NOMO-1 treated with DMSO at 0.1 percent for 48 hours (cell line): Measurements from ENCODE around the gene BTBD2.
A peak's percentile ranks its signal among the peaks of the same experiment; 100 is the strongest.

ENCODE experiments used
- DNase-seq: peaks from one replicate; lab custom pipeline; 2025; ENCODE audit not compliant: unreplicated experiment; lab: John Stamatoyannopoulos, UW

BTBD2 gene

DNA sequence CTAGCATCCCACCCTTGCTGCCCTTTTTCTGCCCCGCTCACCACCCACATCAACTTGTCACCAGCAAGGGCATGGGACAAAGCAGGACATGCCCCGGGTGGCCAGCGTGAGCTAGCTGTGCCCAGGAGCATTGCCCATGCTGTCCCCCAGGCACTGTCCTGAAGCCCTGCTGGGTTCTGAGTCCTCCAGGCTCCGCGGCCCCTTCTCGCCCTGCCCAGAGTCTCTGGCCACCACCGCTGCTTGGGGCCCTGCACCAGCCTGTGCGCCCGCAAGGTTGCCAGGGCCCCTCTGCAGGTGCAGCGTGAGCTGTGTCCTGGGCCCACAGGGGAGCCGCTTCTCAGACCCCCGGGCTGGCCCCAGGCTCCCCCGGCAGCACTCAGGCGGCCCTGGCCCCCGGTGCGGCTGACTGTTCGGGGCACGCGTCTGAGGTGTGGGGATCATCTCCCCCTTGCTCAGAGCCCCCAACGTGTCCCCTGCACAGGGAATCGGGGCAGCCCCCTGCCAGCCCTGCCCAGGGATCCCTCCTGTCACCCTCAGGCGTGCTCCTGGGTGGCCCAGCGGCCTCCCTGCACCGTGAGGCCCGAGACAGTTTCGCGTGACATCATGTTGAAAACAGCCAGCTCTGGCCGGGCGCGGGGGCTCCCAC, 70.5 kb downstream of the BTBD2 start:
- no peak for DNase-seq

DNA sequence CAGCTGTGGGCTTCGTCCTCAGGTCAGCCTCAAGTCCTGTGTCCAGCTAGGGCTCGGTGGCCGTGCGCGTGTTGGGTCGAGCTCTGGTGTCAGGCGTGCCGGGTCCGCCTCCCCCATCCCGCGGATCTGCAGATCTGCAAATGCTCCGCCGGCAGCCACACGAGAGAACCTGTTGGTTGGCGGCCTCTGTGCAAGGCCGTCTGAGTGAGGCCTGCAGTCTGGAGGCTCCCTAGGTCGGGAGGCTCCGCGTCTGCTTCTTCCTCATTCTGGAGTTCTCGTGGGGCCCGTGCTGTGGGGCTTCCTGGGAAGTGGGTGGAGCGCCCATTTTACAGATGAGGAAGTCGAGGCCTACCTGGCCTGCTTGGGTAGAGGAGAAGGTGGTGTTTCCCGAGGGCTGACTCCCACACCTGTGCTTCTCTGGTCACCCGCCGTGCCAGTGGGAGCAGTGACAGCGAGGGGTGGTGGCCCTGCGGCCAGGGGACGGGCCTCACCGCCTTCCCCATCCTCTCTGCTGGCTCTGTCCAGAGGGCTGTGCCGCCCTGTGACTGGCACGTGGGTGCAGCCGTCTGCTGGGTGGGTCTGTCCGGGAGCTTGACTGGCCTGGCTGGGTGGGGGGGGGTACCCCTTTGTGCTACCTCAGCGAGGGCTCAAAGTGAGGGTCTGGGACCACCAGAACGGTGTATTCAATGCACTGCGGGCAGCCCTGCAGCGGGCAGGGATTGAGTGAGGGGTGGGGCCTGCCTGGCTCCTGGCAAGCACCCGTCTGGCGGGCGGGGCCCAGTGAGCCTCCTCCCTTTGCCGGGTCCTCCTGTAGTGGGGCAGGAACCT, 71.2 kb downstream of the BTBD2 start:
- peak; percentile 7 for DNase-seq

DNA sequence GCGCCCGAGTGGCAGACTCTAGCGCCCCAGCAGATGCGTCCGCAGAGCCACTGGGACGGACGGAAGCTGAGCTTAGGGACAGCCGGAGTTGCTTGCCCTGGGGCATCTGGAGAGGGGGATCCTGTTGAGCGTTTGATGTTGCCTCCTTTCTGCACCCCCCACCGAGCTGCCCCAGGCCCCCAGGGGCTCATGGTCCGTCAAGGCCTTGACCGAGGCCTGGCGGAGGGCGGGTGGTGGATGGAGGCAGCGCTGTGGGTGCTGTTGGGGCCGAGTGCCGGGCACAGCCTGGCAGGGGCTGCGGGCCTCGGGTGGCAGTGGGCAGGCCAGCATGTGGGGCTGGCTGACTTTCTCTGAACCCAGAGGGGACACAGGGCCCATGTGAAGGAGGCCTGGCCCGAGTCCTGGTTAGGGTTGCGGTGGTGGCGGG, 71.8 kb downstream of the BTBD2 start:
- no peak for DNase-seq

DNA sequence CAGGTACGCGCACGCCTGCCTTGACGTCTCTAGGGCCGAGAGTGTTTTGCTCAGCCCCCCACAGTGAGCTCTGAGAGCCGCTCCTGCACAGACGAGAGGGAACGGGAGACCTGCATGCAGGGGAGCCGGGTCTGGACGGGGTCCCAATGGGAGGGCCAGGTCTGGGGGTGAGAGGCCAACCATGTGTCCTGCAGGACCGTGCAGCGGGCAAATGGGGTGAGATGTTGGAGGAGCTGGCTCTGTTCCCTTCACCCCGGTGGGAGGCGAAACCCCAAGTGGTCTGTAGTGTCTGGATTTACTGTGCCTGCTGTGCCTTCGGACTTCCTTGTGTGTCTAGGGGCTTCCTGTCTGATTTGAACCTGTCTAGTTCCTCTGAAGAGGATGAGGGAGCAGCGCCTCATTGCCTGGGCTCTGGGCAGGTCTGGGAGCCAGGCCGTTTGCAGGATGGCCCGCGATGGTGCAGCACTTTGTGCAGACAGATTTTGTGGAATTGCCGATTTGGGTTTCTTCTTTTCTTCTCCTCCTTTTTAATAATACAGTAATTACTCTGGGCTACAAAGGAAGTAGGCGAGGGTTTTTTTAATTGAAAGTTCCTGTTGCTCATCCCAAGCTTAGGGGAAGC, 72.5 kb downstream of the BTBD2 start:
- peak; percentile 17 for DNase-seq

DNA sequence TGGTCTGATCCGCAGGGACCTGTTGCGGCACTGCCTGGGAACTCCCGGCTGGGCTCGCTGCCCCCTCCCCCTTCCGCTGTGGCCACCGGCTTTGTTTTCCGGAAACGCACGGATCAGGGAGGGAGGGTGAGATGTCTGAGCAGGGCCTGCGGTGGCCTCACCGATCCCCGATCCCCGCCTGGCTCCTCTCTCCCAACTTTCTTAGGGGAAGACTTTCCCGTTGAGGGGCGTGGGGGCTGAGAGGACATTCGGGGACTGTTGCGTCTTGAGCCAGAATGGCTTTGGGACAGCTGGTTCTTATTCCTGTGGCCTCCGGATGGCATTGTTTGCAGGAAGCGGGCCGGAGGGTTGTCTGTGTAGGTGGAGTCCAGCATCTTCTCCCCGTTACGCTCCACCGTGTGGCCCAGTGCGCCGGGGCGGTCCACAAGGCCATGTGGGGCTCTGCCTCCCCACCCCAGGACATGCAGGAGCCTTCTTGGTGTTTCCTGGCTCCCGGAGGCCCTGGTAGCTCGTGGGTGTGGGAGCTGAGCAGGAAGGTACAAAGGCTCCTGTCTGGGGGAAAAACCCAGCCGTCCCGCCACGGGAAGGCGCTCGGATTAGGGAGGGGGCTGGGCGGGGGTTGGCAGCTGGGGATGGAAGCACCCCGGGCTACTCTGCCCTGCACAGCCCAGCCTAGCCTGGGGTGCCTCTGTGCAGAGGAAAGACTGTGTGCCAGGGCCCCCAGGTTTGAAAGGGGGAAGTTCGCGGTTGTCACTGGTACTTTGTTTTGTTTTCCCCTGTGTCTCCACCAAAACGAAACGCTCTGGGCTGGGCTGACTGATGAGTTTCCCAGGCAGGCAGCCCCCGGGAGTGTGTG, 73.2 kb downstream of the BTBD2 start:
- DNase-seq: peak; percentile 61

DNA sequence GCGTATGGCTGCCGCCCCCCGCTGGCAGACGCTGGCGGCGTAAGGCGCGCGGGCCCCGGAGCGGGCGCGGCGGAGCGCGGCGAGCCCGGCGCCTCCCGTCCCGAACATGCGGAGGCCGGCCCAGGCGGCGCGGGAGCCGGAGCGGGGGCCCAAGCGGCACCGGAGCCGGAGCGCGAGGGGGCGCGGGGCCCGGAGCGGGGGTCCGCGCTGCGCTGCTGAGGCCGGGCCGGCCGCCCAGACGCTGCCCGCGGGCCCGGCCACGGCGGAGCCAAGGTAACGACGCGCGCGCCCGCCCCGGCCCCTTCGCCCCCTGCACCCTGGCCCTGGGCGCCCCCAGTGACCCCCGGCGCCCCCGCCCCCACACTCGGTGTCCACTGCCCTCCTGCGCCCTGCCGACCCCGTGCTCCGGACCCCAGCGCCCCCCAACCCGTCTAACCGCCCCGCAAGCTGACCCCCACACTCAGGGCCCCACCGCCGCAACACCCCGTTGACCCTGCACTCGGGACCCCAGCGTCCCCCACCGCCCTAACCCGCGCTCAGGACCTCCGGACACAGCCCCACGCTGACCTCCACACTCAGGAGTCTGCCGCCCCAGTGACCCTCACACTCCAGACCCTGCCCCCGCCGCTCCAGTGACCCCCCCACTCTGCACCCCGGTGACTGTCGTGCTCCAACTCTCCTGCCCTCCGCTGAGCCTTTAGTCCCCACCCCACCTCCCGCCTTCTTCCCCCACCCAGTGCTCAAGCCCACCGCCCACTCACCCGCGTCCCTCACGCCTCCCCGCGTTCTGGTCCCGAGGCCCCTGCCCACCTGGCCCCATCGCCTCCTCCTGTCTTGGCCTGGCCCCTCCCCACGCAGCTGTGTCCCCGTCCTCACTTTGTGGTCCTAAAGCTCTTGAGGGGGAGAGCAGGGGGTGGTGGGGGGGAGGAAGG, 74.1 kb downstream of the BTBD2 start, which contains the start of gene CSNK1G2:
TSS of gene CSNK1G2 (plus strand) at position 27 of the 932 bp plus-strand sequence. CDS start 28,601 bp downstream, outside the sequence.
- DNase-seq: no peak

DNA sequence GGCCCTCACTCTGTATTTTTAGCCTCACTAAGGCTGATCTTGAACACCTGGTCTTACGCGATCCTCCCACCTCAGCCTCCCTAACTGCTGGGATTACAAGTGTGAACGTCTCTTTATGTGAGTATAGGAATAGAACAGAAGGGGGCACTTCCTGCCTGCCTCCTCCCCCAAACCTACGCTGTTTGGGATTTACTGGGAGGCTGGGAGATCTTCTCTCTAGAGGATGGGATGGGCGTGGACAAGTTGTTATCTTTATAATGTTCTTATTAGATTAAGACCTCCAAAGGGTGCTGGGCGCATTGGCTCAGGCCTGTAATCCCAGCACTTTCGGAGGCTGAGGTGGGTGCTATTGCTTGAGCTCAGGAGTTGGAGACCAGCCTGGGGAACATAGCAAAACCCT, 77.4 kb downstream of the BTBD2 start:
- no peak for DNase-seq

DNA sequence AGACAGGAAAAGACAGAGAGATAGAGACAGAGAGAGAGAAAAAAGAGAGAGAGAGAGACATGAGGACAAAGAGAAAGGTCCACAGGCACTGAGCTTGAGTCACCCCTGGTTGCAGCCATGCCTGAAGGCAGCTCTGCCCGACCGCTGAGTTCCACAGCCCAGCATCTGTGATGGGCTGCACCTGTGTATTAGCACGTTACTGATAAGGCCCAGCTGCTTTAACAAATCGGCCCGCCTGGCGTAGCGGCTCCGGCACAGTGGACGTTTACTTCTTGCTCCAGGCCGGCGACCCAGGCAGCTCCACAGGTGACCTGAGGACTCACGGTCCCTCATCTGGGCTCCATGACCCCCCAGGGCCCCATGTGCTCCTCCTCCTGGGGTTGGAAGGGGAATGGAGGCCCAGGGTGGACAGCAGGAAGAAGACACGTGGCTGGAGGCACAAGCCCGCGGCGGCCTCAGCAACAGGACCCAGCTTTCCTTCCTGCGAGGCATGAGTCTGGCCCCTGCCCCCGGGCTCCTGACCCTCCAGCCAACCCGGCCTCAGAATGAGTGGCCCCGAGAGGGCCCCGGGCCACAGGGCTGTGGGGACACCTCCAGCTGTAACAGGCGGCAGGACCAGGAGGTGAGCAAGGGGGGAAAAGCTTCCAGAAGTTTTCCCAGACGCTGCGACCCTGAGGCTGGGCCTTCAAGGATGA, 78.5 kb downstream of the BTBD2 start:
- DNase-seq: no peak

DNA sequence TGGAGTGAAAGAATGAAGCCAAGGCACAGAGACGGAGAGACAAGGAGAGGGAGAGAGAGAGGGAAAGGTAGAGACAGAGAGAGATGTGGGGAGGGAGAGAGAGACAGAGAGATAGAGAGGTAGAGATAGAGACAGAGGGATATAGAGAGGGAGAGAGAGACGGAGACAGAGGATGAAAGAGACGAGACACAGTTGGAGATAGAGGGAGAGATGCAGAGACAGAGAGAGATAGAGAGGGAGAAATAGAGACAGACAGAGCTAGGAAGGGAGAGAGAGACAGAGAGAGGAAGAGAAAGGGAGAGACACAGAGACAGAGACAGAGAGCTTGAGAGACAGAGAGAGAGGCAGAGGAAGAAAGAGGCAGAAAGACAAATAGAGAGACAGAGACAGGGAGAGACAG, 79.1 kb downstream of the BTBD2 start:
- DNase-seq: no peak

DNA sequence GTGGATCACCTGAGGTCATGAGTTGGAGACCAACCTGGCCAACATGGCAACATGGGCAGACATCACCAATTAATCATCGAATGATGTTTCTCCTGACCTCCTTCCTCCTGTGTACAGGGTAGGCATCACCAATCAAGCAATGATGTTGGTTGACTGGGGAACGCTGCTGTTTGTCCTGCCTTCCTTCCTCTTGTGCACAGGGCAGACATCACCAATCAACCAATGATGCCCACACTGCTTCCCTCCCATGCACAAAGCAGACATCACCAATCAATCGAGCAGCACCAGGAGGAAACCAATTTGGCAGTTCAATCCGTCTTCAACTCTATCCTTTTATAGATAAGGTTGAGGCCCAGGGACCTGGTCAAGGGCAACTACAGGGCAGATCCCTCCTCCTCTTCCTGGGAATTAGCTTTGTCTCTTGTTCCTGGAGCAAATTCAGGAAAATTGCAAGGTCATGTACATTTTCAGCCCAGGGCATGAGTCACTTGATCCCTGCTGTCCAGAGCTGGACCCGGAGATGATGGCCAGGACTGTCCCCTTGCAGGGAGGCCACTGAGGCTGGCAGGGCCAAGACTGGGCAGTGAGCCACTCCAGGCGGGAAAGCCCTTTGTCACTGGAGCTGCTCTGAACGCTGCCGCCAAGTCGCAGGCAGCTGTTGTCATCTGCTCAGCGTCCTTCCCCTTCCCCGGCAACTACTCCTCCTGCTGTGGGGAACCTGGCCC, 79.9 kb downstream of the BTBD2 start:
- DNase-seq: peak; percentile 27
